Gastrocnemius medialis (tissue), 4 donors: ENCODE measurements around the gene VASP. TPM values are rescaled to one million over a fixed set of nuclear protein-coding genes. Genes with fewer than 3 reads are reported as not detected.
"Not testable (repeated sequence)": the region's sequence is repeated elsewhere in the genome, so short reads cannot be mapped to it uniquely, and the experiment has no call there.

ENCODE experiments used
- ATAC-seq, 2 donors: fragments of 150-250 bp; one replicate each; pipeline ENCODE4 v1.9.1; 2016
- DNase-seq, 2 donors: peaks; one replicate each; pipeline ENCODE4 v3.0.0-alpha.2; 2019
- H3K27ac ChIP-seq, 4 donors: fragments of 200-600 bp; sonication (generic); 1 replicate in 1 of 4; 2 replicates in 3 of 4; pipeline ENCODE4 v1.5.1; 2016 to 2018; ENCODE audit warnings: mild to moderate bottlenecking in 2 of 4, moderate library complexity in 1 of 4
- H3K27me3 ChIP-seq, 3 donors: fragments of 200-600 bp; sonication (generic) in 2 of 3; 1 replicate in 1 of 3; 2 replicates in 2 of 3; pipeline versions ENCODE4 v1.5.1 to v1.6.0; 2016 to 2019; ENCODE audit warnings: mild to moderate bottlenecking in 1 of 3, moderate library complexity in 1 of 3
- H3K36me3 ChIP-seq, 2 donors: fragments of 200-600 bp; sonication (generic) in 1 of 2; one replicate each; pipeline ENCODE4 v1.5.1; 2017 to 2018
- H3K4me1 ChIP-seq, 2 donors: fragments of 200-600 bp; sonication (generic) in 1 of 2; one replicate each; pipeline ENCODE4 v1.5.1; 2016 to 2017; ENCODE audit warnings: mild to moderate bottlenecking in 2 of 2
- H3K4me3 ChIP-seq, 4 donors: fragments of 200-600 bp; sonication (generic) in 3 of 4; 1 replicate in 1 of 4; 2 replicates in 3 of 4; pipeline ENCODE4 v1.5.1; 2016 to 2019; ENCODE audit warnings: mild to moderate bottlenecking in 2 of 4
- H3K9me3 ChIP-seq, 3 donors: fragments of 200-600 bp; sonication (generic) in 2 of 3; 1 replicate in 1 of 3; 2 replicates in 2 of 3; pipeline ENCODE4 v1.5.1; 2016 to 2019
- CTCF ChIP-seq, 5 experiments: fragments of 450-650 bp in 3 of 5; fragments of 200-600 bp in 2 of 5; sonication (generic) in 2 of 5; IDR thresholded peaks in 4 of 5; conservative IDR thresholded peaks in 1 of 5; 1 replicate in 4 of 5; 2 replicates in 1 of 5; pipeline ENCODE4 v1.5.1; 2016 to 2019; ENCODE audit warnings: antibody characterized with exemption in 5 of 5, mild to moderate bottlenecking in 3 of 5, moderate library complexity in 3 of 5
- POLR2A ChIP-seq, 2 donors: fragments of 450-650 bp; IDR thresholded peaks; one replicate each; pipeline ENCODE4 v1.6.1; 2017; ENCODE audit warnings: antibody characterized with exemption in 2 of 2, mild to moderate bottlenecking in 2 of 2, moderate library complexity in 2 of 2
- in situ Hi-C, 4 donors: fragments of 200-750 bp; cut with MboI; loops; one replicate each; pipeline versions ENCODE4 v1.15.0 to v1.8.0; 2017; ENCODE audit warnings: low sequenced_read_pairs in 4 of 4
- intact Hi-C: fragments of 100-400 bp; cut with DNase I; formaldehyde crosslinking; loops from one replicate; pipeline ENCODE4 v1.15.1; 2023; ENCODE audit warnings: low total_unique reads
- total RNA-seq, 4 donors: library from RNA; depleted of rRNA; stranded (reverse); fragments of >200 nt; gene quantifications; one replicate each; pipeline versions ENCODE4 v1.1.0 to v1.2.3, GENCODE V29; 2016

The VASP gene
- total RNA-seq, 4 donors from 2014 or later, result 10.2 to 18.2 (median 16.4) TPM

GRCh38 chr19:45509692-45510015 lies 2.4 kb downstream of the VASP start:
- no peaks in the 10 kb centered on the region for H3K9me3 ChIP-seq
- no peak for ATAC-seq
- in situ Hi-C loops, result no loop called here
- peak overlapping the region; percentile 90 to 96 (median 94) for H3K27ac ChIP-seq
- H3K4me3 ChIP-seq, result peak overlapping the region; percentile 84 to 91 (median 88)
- H3K36me3 ChIP-seq, result no peaks in the 10 kb centered on the region
- intact Hi-C loops, result no loop called here
- H3K27me3 ChIP-seq, result no peaks in the 10 kb centered on the region
- DNase-seq, result no peak
- H3K4me1 ChIP-seq, result peaks cover 26 to 41% of the 10 kb centered on the region in 2 donors
- no peak for TF ChIP-seq POLR2A (IDR thresholded peaks at IDR 0.05)
- TF ChIP-seq CTCF (IDR thresholded peaks at IDR 0.05 in 4 of 5, conservative IDR thresholded peaks at IDR 0.05 in 1 of 5), result no peak

- H3K9me3 ChIP-seq, in situ Hi-C loops, DNase-seq, ATAC-seq, H3K27me3 ChIP-seq, intact Hi-C loops, H3K36me3 ChIP-seq: not testable (repeated sequence)
- Histone ChIP-seq H3K4me3 (peak overlapping the region in 1 of 4 donors; percentile 91), H3K4me1 (peaks cover 26 to 48% of the 10 kb centered on the region in 2 donors), H3K27ac (peak overlapping the region; percentile 90 to 96 (median 94))
Measured at GRCh38 chr19:45510352-45510751, 3.1 kb downstream of the VASP start.

GRCh38 chr19:45511074-45511473 lies 3.8 kb downstream of the VASP start:
- TF ChIP-seq CTCF (IDR thresholded peaks at IDR 0.05 in 4 of 5, conservative IDR thresholded peaks at IDR 0.05 in 1 of 5) (no peak), POLR2A (IDR thresholded peaks at IDR 0.05) (no peak)
- peak overlapping the region in 2 of 4 donors; percentile 21 to 96 for H3K27ac ChIP-seq
- peaks cover 23 to 50% of the 10 kb centered on the region in 2 donors for H3K4me1 ChIP-seq
- in situ Hi-C loops (no loop called here), intact Hi-C loops (no loop called here)
- H3K4me3 ChIP-seq, result no peak overlapping the region
- no peaks in the 10 kb centered on the region for H3K9me3 ChIP-seq
- no peak for DNase-seq
- no peaks in the 10 kb centered on the region for H3K27me3 ChIP-seq
- no peaks in the 10 kb centered on the region for H3K36me3 ChIP-seq
- no peak for ATAC-seq

GRCh38 chr19:45512881-45513483 lies 5.7 kb downstream of the VASP start:
- in situ Hi-C loops, result no loop called here
- ATAC-seq, result no peak
- peak overlapping the region in 2 of 4 donors; percentile 30 to 73 for H3K27ac ChIP-seq

More at GRCh38 chr19:45512881-45513483, 5.7 kb downstream of the VASP start:
- H3K9me3 ChIP-seq, result no peaks in the 10 kb centered on the region
- no peak overlapping the region for H3K4me3 ChIP-seq
- peaks cover 0 to 5% of the 10 kb centered on the region in 2 donors for H3K36me3 ChIP-seq
- intact Hi-C loops, result no loop called here
- no peak for TF ChIP-seq POLR2A (IDR thresholded peaks at IDR 0.05)
- no peak for TF ChIP-seq CTCF (IDR thresholded peaks at IDR 0.05 in 4 of 5, conservative IDR thresholded peaks at IDR 0.05 in 1 of 5)
- no peaks in the 10 kb centered on the region for H3K27me3 ChIP-seq
- H3K4me1 ChIP-seq, result peaks cover 17 to 50% of the 10 kb centered on the region in 2 donors
- no peak for DNase-seq
